Tibial nerve (tissue), 4 donors: Measurements from ENCODE around the gene SUSD4.

Experiments used
- CTCF ChIP-seq, 5 experiments: fragments of 200-600 bp in 3 of 5; fragments of 450-650 bp in 2 of 5; sonication (generic) in 3 of 5; IDR thresholded peaks; one replicate each; pipeline ENCODE4 v1.5.1; 2016 to 2019; ENCODE audit warnings: antibody characterized with exemption in 5 of 5, mild to moderate bottlenecking in 3 of 5, moderate library complexity in 2 of 5
- EP300 ChIP-seq, 2 donors: sonication (generic); formaldehyde crosslinking; IDR thresholded peaks; one replicate each; pipeline ENCODE4 v1.6.1; 2017; ENCODE audit warnings: antibody characterized with exemption in 2 of 2, mild to moderate bottlenecking in 1 of 2
- POLR2A ChIP-seq, 2 donors: fragments of 450-650 bp; IDR thresholded peaks; one replicate each; pipeline ENCODE4 v1.6.1; 2017; ENCODE audit warnings: antibody characterized with exemption in 2 of 2, mild to moderate bottlenecking in 2 of 2, moderate library complexity in 2 of 2

DNA sequence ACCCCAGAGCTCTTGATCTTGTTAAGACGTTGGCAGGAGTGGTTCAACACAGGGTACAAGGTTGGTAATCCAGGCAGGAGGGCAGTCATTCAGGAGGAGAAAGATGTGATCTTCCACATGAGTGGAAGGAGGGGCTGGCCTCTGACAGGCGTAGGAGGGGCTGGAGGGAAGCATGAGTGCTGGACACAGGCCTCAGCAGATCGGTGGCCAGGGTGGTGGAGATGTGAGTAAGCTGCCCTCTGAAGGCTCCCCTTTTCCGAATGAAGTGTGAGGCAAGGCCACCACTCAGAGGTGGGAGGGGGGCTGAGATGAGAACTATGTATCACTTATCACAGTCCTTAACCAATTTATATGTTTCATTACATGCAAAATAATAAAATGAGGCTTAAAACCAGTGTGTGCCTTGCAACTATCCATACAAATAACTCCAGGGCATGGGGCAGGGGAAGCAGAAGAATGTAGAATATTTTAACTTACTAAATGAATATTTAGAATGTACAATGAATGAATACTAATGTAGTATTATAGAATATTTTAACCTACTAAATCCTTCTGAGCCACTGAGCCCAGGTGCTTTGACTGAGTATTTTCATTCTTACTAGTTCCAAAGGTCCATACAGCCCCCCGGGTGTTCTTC is 117.4 kb downstream of the SUSD4 start:
- no peak for TF ChIP-seq CTCF (IDR thresholded peaks at IDR 0.05)
- TF ChIP-seq EP300 (IDR thresholded peaks at IDR 0.05): no peak
- no peak for TF ChIP-seq POLR2A (IDR thresholded peaks at IDR 0.05)
